Measurements from ENCODE around the gene PPP1R37.

The PPP1R37 gene

GRCh38 chr19:45126654-45127053, 33.7 kb downstream of the PPP1R37 start:
- TF ChIP-seq CTCF (conservative IDR thresholded peaks at IDR 0.05), result no peak
- no peak for TF ChIP-seq ZFX (IDR thresholded peaks at IDR 0.05)
- H3K27ac ChIP-seq, result no peak overlapping the region

- TF ChIP-seq ZFX (IDR thresholded peaks at IDR 0.05), result no peak
- no peak for TF ChIP-seq CTCF (conservative IDR thresholded peaks at IDR 0.05)
- H3K27ac ChIP-seq, result no peak overlapping the region
Measured at GRCh38 chr19:45128146-45128545, 35.2 kb downstream of the PPP1R37 start.

GRCh38 chr19:45128806-45129205, 35.8 kb downstream of the PPP1R37 start:
- no peak overlapping the region for H3K27ac ChIP-seq
- no peak for TF ChIP-seq CTCF (conservative IDR thresholded peaks at IDR 0.05)
- no peak for TF ChIP-seq ZFX (IDR thresholded peaks at IDR 0.05)

- TF ChIP-seq ZFX (IDR thresholded peaks at IDR 0.05) (no peak), CTCF (conservative IDR thresholded peaks at IDR 0.05) (no peak)
- no peak overlapping the region for H3K27ac ChIP-seq
Measured at GRCh38 chr19:45130236-45130635, 37.3 kb downstream of the PPP1R37 start.

- H3K27ac ChIP-seq, result no peak overlapping the region
- TF ChIP-seq ZFX (IDR thresholded peaks at IDR 0.05), result no peak
Measured at GRCh38 chr19:45130888-45131615, 38.1 kb downstream of the PPP1R37 start.

GRCh38 chr19:45133661-45134060, 40.7 kb downstream of the PPP1R37 start:
- H3K27ac ChIP-seq, result no peak overlapping the region
- no peak for TF ChIP-seq ZFX (IDR thresholded peaks at IDR 0.05)
- TF ChIP-seq CTCF (conservative IDR thresholded peaks at IDR 0.05), result no peak

- no peak overlapping the region for H3K27ac ChIP-seq
- TF ChIP-seq ZFX (IDR thresholded peaks at IDR 0.05) (no peak), CTCF (conservative IDR thresholded peaks at IDR 0.05) (no peak)
Measured at GRCh38 chr19:45135176-45135885, 42.4 kb downstream of the PPP1R37 start.

All from C4-2B (cell line).